ENCODE data around the gene PIP5K1B. TPM values are rescaled to one million over a fixed set of nuclear protein-coding genes. Genes with fewer than 3 reads are reported as not detected.
A peak's percentile ranks its signal among the peaks of the same experiment; 100 is the strongest.
"Not testable (repeated sequence)": the region's sequence is repeated elsewhere in the genome, so short reads cannot be mapped to it uniquely, and the experiment has no call there.

Gene PIP5K1B
- not detected for polyA plus RNA-seq (2013, experiment 1 of 2; ENCODE audit: insufficient read length)
- polyA plus RNA-seq (2013, experiment 2 of 2; ENCODE audit: insufficient read length), result 0.21 TPM

DNA sequence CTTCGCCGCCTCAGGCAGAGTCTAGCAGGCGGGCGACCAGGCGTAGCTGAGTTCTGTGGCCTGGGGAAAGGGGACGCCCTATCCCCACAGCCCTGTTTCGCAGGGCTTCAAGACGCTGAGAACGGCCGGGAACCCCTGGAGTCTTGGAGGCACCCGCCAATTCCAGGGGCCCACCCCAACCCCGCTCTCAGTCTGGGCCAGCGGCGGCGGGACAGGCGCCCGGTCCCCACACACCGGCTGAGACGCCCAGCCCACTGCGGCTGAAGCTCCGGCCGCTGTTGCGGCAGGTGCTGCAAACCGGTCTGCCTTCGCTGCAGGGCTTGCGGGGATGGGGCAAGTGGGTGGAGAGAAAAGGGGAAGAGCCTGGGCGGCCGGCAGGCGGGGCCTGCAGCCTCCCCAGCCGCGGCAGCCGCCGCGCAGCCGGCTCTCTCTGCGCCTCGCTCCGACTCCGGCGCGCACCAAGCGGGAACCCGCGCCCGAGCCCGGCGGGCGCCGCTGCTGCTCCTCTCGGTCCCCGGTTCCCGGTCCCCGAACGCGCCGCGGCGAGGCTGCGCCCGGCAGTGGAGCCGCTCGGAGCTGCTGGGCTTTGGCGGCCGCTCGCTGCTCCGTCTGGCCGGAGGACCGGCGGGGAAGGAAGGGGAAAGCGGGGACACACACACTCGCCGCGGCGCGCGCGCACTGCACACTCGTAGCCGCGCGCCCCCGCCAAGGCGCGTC, at the start of gene PIP5K1B:
Gene PIP5K1B, plus strand, starts transcription at position 427 of the 717 bp plus-strand sequence. CDS start 117,375 bp downstream, outside the sequence.
- peak; percentile 33 for DNase-seq

DNA sequence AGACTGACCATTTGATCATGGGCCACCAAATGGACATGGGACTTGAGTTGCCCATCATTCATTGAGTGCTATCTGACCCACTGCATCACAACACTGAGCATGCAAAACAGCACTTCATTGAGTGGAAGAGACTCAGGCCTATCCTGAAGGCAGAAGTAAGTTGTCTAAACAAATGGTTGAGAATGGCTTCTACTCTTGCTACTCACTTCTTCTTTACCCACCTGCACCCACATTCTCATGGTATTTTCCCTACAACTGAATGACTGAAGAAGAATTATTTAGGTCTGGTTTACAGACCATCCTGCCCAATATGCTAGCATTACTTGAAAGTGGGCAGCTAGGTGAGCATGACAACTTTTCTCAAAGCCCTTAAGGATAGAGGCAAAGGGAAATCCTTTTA, 41.0 kb upstream of the PIP5K1B start:
- DNase-seq, result no peak

GRCh38 chr9:68668127-68668526, 36.9 kb upstream of the PIP5K1B start:
- no peak for DNase-seq

GRCh38 chr9:68669218-68669617, 35.8 kb upstream of the PIP5K1B start:
- no peak for DNase-seq

DNA sequence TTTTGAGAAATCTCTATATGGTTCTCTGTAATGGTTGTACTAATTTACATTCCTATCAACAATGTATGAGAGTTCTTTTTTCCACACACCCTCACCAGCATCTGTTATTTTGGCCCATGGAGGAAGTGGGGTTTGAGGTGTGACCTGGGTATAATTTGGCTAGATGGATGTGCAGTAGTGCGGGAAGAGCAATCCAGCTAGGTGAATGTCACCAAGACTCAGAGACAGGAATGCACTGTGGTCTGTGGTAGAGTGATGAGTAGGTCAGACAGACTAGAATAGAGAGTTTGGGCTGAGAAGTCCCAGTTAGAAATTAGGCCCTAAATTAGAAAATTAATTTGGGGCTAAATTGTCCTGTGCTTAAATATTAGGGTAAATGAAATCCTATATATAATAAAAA, 32.8 kb upstream of the PIP5K1B start:
- DNase-seq, result no peak

- no peak for DNase-seq
Observed at GRCh38 chr9:68672625-68673024, 32.4 kb upstream of the PIP5K1B start.

DNA sequence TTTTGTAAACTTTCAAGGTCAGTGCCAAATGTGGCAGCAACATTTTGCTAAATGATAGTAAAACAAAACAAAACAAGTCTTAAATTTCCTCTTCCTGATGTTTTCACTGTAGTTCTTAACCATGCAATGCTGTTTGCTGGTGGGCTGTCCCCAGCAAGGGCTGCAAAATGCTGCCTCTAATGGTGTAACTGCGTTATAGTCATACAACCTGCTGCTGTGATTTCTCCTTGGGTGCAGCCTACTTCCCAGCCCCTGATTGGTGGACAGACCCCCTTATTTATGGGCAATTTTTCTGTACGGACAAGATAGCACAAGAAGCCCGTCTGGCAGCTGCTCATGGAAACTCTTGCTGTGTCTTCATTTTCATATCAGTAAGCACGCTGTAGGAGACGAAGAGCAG, 26.6 kb upstream of the PIP5K1B start:
- DNase-seq, result no peak

DNA sequence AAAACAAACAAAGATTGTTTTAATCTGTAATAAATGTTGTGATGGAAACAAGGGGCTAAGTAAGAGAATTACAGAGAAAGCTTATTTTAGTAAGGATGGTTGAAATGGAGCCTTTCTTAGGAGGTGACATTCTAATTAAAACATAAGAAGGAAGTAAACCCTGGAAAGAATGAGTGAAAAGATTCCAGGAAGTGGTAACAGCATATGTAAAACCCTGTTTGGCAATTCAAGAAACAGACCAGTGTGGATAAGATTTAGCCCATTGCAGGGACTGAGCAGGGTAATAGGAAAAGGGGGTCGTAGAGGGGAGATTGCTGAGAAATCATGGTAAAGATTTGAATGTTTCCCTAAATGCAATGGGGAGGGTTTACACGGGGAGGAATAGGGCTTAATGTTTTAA, 21.6 kb upstream of the PIP5K1B start:
- no peak for DNase-seq

GRCh38 chr9:68685213-68685612, 19.8 kb upstream of the PIP5K1B start:
- DNase-seq, result no peak

GRCh38 chr9:68685770-68686169, 19.3 kb upstream of the PIP5K1B start:
- DNase-seq, result no peak

- no peak for DNase-seq
Observed at GRCh38 chr9:68690088-68690487, 15.0 kb upstream of the PIP5K1B start.

DNA sequence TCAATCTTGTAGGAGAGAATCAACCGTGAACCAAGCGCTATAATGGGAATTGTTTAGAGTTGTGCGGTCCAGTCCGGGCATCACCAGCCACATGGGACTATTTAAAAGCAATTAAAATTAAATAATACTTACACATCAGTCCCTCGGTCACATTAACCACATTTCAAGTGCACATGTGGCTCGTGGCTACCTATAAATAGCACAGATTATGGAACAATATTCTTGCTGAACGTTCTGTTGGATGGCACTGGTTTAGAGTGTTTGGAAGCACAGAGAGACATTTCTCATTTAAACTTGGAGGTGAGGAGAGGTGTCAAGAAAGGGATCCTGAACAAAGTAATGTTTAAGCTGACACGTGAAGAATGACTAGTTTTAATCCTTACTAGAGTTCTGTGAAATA, 12.5 kb upstream of the PIP5K1B start:
- no peak for DNase-seq

- no peak for DNase-seq
Observed at GRCh38 chr9:68694125-68694524, 10.9 kb upstream of the PIP5K1B start.

GRCh38 chr9:68697851-68698250, 7.2 kb upstream of the PIP5K1B start:
- DNase-seq, result no peak

GRCh38 chr9:68698943-68699509, 6.0 kb upstream of the PIP5K1B start:
- no peak for DNase-seq

- not testable (repeated sequence) for DNase-seq
Observed at GRCh38 chr9:68699625-68700024, 5.4 kb upstream of the PIP5K1B start.

DNA sequence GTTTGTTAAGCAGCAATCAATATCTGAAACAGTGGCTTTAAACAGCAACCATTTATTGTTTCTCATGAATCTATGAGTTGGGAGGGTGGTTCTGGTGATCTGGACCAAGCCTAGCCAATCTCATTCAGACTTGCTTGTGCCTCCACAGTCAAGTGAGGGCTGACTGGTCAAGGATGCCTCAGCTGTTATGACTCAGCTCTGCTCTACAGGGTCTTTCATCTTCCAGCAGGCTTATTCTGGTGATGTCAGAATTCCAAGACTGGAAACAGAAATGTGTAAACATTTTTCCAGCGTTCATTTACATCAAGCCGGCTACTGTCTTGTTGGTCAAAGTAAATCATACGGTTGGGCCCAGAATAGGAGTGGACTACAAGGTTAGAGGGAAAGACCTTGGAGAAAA, 2.5 kb upstream of the PIP5K1B start:
- no peak for DNase-seq

- no peak for DNase-seq
Observed at GRCh38 chr9:68703672-68704071, 1.4 kb upstream of the PIP5K1B start.

DNA sequence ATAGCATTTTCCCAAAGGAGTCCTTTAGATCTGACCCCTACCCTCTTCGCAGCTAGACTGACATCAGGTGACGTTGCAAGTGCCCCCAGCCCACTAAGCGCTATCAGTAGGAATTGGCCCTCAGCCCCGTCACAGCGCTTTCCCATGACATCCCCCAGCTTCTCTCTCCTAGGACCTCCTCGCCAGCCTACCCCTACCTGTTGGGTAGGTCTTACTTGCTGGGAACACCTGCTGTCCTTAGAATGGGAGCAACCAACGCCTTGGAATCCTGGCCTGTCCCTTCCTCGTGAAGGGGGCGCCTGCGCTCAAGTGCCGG, 584 bp upstream of the PIP5K1B start:
- no peak for DNase-seq

DNA sequence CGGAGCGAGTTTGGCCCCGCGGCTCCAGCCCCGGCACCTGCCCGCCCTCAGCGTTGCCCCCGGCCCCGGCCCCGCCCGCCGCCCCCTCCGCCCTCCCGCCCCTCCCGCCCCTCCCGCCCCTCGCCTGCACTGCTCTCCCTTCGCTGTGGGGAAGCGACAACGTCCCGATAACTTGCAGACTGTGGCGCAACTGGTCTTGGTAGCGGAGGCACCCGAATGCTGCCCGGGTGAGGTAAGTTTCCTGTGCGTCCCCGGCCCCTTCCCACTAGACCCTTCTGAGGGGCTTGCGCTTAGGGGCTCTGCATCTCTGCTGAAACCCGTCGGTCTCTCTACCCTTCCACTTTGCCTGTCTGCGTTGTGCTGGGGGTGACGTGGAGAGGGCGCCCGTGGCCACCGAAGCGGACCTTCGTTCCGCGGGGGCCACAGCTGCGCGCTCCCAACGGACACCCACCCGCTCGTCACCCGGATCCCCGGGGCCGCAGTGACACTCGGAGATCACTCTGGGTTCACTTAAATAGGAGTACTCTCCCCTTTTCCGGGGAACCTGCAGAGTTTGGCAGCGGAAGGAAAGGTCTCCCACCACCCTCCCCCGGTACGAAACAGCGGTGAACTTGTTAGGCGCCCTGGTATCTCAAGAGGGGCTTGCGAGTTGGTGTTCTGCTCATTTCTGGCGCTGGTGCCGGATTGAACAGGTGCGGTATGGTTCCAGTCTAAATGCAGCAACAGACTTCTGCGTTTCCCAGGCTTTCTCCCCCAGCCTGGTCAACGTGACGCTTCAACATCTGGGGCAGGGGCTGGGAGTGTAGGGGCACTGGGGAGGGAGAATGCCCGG, 707 bp downstream of the PIP5K1B start:
- DNase-seq, result no peak

- no peak for DNase-seq
Observed at GRCh38 chr9:68706363-68707201, 1.5 kb downstream of the PIP5K1B start.

- DNase-seq, result no peak
Observed at GRCh38 chr9:68707801-68708488, 2.9 kb downstream of the PIP5K1B start.

Measured in fibroblast of skin of scalp (primary cell).